Epithelial cell of prostate (primary cell): ENCODE measurements around the gene CHD1.
"Not testable (repeated sequence)": the region's sequence is repeated elsewhere in the genome, so short reads cannot be mapped to it uniquely, and the experiment has no call there.

Experiments
- DNase-seq: peaks from one replicate; pipeline ENCODE4 v3.0.0-alpha.2; 2011; ENCODE audit warnings: low read depth, low spot score
- H3K27ac ChIP-seq: fragments of 450-650 bp; 2 replicates; pipeline ENCODE4 v1.5.1; 2017; ENCODE audit warnings: mild to moderate bottlenecking

The CHD1 gene

GRCh38 chr5:98928873-98929709 is at the start of gene CHD1:
Gene CHD1, minus strand, starts transcription at chr5:98929007. Its CDS starts 2,621 bp downstream, at chr5:98926386.
- peak; percentile 91 for DNase-seq
- H3K27ac ChIP-seq: peak within 1 kb of the TSS; percentile 99

- H3K27ac ChIP-seq: no peak overlapping the region
- no peak for DNase-seq
Measured at GRCh38 chr5:98978528-98978927, 49.7 kb upstream of the CHD1 start.

GRCh38 chr5:98977723-98978122 is 48.9 kb upstream of the CHD1 start:
- DNase-seq: no peak
- H3K27ac ChIP-seq: no peak overlapping the region

GRCh38 chr5:98975682-98976407 is 47.0 kb upstream of the CHD1 start:
- no peak for DNase-seq
- no peak overlapping the region for H3K27ac ChIP-seq

DNA sequence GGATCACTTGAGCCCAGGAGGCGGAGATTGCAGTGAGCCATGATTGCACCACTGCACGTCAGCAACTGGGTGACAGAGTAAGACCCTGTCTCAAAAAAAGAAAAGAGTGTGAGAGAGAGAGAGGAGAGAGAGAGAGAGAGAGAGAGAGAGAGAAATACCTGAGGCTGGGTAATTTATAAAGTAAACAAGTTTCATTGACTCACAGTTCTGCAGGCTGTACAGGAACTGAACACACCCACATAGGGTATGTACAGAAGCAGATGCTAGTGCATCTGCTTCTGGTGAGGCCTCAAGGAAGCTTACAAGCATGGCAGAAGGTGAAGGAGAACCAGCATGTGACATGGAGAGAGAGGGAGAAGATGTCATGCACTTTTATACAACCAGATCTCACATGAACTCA is 46.4 kb upstream of the CHD1 start:
- peak overlapping the region; percentile 1 for H3K27ac ChIP-seq
- DNase-seq: peak; percentile 76

GRCh38 chr5:98969400-98969799 is 40.6 kb upstream of the CHD1 start:
- H3K27ac ChIP-seq: no peak overlapping the region
- DNase-seq: no peak

- DNase-seq: no peak
- no peak overlapping the region for H3K27ac ChIP-seq
Measured at GRCh38 chr5:98968056-98968564, 39.3 kb upstream of the CHD1 start.

DNA sequence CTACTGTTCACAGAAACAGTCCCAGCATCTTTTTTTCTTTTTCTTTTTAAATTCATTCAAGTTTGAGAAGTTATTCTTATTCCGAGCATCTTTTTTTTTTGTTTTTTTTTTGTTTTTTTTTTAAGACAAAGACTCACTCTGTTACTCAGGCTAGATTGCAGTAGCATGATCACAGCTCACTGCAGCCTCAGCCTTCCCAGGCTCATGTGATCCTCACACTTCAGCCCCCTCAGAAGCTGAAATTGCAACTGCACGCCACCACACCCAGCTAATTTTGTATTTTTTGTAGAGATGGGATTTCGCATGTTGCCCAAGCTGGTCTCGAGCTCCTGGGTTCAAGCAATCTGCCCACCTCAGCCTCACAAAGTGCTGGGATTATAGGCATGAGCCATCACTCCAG is 36.4 kb upstream of the CHD1 start:
- H3K27ac ChIP-seq: no peak overlapping the region
- no peak for DNase-seq

DNA sequence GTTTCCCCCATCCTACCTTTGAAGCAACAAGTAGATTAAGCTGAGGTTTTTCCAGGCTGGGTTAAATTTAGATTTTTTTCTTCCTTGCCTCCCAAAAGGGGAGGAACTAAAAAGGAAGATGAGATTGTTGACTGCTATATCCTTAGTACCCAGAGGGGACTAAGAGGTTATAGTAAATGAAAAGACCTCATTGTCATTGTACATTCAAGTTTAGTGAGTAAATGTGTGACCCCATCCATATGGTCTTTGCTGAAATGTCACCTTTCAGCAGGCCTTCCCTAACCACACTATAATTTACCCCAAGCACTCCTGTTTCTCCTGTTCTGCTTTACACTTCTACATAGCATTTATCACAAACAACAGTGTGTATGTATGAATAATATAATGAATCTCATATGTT is 35.8 kb upstream of the CHD1 start:
- DNase-seq: no peak

DNA sequence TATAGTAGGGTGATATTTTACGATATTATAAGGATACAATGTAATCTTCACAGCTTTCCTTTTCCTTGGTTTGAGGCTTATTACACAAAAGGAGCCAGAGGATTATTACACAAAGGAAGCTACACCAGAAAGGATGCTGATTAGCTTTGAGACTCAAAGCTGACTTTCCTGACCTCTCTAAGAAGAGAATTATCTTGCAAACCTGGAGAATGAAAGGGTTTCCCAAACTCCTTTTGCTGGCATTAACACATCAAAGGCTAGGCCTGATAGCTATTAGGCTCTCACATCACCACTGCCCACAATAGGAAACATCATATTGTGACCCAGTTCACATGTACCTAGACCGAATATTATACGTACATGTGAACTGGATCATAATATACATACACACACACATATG is 34.2 kb upstream of the CHD1 start:
- DNase-seq: no peak
- H3K27ac ChIP-seq: no peak overlapping the region

More for the DNA sequence above, 35.8 kb upstream of the CHD1 start:
- no peak overlapping the region for H3K27ac ChIP-seq

- no peak overlapping the region for H3K27ac ChIP-seq
- no peak for DNase-seq
Measured at GRCh38 chr5:98962587-98962986, 33.8 kb upstream of the CHD1 start.

DNA sequence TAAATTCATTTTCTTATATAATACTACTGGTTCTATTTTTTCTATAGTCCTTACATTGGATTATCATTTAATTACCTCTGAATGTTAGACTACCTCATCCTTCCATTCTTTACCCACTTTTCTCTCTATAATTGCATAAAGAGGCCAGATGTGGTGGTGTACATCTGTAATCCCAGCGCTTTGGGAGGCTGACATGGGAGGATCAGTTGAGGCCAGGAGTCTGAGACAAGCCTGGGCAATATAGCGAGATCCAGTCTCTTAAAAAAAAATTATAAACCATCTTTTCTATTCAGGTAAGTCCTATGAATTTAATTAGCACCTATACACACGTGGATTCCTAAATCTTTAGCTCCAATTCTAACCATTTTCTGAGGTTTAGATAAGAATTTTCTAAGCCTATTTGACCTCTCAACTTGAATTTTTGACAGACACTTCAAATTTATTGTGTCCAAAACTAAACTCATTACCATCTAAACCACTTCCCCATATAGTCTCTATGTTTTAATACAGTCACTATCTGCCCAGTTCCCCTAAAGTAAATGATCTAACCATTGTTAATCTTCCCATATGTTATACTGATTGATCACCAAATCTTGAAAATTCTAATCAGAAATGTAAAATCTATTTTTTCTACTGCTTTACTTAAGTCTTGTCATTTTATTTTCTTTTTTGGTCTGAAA is 33.0 kb upstream of the CHD1 start:
- DNase-seq: no peak
- H3K27ac ChIP-seq: no peak overlapping the region

DNA sequence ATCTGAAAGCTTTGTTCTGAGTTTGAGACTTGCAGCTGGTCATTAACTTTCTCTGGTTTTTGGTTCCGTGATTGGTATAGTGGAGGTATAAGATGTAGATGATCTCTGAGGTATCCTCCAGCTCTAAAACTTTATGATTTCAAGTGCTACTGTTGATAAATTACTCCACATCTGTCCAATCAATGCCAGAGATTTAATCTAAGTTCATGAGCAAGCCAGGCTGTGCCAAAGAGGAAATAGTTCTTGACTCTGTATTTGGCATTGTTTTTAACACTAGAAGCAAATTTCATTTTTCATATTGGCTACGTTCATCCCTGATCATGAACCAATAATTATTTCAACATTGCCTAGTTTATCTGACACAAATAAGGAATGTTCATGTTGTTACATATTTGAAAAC is 28.5 kb upstream of the CHD1 start:
- no peak overlapping the region for H3K27ac ChIP-seq
- DNase-seq: no peak

DNA sequence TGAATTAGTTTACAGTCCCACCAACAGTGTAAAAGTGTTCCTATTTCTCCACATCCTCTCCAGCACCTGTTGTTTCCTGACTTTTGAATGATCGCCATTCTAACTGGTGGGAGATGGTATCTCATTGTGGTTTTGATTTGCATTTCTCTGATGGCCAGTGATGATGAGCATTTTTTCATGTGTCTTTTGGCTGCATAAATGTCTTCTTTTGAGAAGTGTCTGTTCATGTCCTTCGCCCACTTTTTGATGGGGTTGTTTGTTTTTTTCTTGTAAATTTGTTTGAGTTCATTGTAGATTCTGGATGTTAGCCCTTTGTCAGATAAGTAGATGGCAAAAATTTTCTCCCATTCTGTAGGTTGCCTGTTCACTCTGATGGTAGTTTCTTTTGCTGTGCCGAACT is 27.1 kb upstream of the CHD1 start:
- DNase-seq: not testable (repeated sequence)

DNA sequence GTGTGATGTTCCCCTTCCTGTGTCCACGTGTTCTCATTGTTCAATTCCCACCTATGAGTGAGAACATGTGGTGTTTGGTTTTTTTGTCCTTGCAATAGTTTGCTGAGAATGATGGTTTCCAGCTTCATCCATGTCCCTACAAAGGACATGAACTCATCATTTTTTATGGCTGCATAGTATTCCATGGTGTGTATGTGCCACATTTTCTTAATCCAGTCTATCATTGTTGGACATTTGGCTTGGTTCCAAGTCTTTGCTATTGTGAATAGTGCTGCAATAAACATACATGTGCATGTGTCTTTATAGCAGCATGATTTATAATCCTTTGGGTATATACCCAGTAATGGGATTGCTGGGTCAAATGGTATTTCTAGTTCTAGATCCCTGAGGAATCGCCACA is 26.7 kb upstream of the CHD1 start:
- not testable (repeated sequence) for H3K27ac ChIP-seq, DNase-seq

More for the DNA sequence above, 27.1 kb upstream of the CHD1 start:
- H3K27ac ChIP-seq: not testable (repeated sequence)

- DNase-seq: no peak
- no peak overlapping the region for H3K27ac ChIP-seq
Measured at GRCh38 chr5:98954392-98955028, 25.7 kb upstream of the CHD1 start.

DNA sequence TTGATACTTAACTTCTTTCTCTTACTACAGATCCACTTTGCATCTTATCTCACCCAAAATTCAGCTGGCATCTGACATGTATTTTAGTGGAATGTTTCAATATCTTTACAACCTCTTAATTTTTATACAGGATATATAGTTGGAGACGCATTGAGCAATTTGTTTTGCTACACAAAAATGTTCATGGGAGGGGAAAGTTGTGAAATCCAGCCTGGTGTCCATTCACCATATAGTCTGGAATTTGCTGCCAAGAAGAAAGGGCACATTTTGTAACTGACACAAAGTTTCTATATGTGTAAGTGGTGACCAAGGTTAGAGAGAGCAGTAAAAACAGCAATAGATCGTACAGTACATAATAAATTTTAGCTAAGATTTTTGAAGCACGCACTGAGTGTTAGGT is 14.0 kb upstream of the CHD1 start:
- no peak overlapping the region for H3K27ac ChIP-seq
- DNase-seq: no peak

GRCh38 chr5:98941131-98941883 is 12.5 kb upstream of the CHD1 start:
- H3K27ac ChIP-seq: no peak overlapping the region
- DNase-seq: no peak

DNA sequence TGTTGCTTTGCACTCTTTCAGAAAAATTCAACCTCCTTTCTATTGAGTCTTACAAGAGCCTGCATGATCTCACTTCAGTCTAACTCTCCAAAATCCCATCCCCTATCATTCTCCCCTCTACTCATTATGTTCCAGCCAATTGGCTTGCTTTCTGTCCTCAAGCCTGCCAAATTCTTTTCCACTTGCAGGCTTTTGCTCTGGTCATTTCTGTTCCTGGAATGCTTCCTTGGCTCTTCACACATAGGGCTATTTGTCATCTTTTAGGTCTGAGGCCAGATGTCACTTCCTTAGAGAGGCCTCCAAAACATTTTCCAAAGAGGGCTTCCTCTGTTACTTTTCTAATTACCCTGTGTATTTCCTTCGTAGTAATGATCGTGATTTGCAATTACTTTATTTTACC is 11.8 kb upstream of the CHD1 start:
- no peak for DNase-seq
- H3K27ac ChIP-seq: no peak overlapping the region

- H3K27ac ChIP-seq: no peak overlapping the region
- no peak for DNase-seq
Measured at GRCh38 chr5:98938464-98938863, 9.7 kb upstream of the CHD1 start.
